Measurements from ENCODE around the gene FAM20C. TPM values are rescaled to one million over a fixed set of nuclear protein-coding genes. Genes with fewer than 3 reads are reported as not detected.
A peak's percentile ranks its signal among the peaks of the same experiment; 100 is the strongest.
"Not testable (repeated sequence)": the region's sequence is repeated elsewhere in the genome, so short reads cannot be mapped to it uniquely, and the experiment has no call there.

Gene FAM20C
- total RNA-seq, 1 donor from 2014 or later, result 22.2 TPM

DNA sequence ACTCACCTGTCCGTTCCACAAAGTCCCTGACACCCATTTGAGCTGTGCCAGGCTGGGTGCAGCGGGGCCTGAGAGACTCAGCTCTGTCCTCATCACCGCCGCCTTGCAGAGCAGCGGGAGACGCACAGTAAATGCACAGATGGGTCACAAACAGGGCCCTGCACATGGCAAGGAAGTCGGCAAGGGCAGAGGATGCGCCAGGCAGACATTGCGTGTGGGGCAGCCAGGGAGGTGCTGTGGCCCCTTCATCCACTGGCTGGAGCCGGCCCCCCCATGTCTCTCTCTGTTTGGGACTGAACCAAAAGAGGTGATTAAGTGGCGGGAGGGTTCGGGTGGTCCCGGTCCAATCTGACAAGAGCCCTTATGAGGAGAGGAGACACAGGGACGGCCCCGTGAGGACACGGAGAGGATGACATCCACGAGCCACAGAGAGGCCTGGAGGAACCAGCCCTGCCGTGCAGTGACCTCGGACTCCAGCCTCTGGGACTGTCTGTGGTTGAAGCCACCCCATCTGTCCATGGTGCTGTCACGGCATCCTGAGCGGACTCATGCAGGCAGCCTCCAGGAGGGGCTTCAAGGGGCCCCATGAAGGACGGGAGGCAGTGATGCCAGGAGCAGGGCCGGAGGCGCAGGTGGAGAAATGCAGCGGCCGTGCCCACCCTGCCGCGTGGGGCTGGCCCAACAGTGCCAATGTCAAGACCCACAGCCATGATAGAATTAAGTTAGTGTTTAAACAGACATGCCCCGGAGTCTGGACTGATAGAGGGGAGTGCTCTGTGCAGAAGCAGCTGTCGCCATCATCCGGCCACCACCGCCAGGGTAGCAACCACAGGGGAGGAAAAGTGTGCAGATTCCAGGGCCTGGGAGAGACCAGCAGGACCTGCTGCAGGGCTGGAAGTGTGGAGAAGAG, 69.2 kb downstream of the FAM20C start:
- H3K27ac ChIP-seq (replicated peaks), result no peak overlapping the region
- H3K4me3 ChIP-seq, result no peak overlapping the region
- intact Hi-C loops (cut with micrococcal nuclease), result no loop called here
- no peaks in the 10 kb centered on the region for H3K4me1 ChIP-seq
- H3K36me3 ChIP-seq, result peaks cover 46% of the 10 kb centered on the region
- no peaks in the 10 kb centered on the region for H3K27me3 ChIP-seq (ENCODE audit: low read depth)
- peaks cover 7% of the 10 kb centered on the region for H3K9me3 ChIP-seq (replicated peaks)
- peak; percentile 17 for DNase-seq
- TF ChIP-seq CTCF (IDR thresholded peaks at IDR 0.05; ENCODE audit: borderline replicate concordance), result no peak

DNA sequence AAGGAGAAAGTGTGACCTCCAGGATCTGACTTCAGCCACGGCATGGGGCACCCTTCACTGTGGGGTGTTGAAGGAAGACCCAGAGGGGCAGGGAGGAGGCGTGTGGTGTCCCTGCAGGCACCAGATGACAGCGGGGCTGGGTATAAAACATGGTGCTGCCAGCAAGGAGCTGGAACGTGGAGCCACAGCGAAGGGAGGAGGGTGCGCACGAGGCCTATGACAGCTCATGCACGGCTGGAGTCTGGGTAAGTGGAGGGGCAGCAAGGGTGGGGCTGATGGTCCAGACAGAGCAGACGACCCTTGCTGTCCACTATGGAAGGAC, 69.8 kb downstream of the FAM20C start:
- peak; percentile 4 for DNase-seq
- TF ChIP-seq CTCF (IDR thresholded peaks at IDR 0.05; ENCODE audit: borderline replicate concordance), result no peak
- intact Hi-C loops (cut with micrococcal nuclease), result no loop called here
- Histone ChIP-seq H3K27ac (replicated peaks) (no peak overlapping the region), H3K4me3 (no peak overlapping the region), H3K4me1 (no peaks in the 10 kb centered on the region), H3K27me3 (ENCODE audit: low read depth) (no peaks in the 10 kb centered on the region), H3K9me3 (replicated peaks) (peaks cover 7% of the 10 kb centered on the region), H3K36me3 (peaks cover 40% of the 10 kb centered on the region)

GRCh38 chr7:262631-263311, 70.4 kb downstream of the FAM20C start:
- H3K4me1 ChIP-seq; H3K27ac ChIP-seq (replicated peaks); H3K27me3 ChIP-seq (ENCODE audit: low read depth); intact Hi-C loops (cut with micrococcal nuclease); H3K9me3 ChIP-seq (replicated peaks); H3K4me3 ChIP-seq: not testable (repeated sequence)
- H3K36me3 ChIP-seq, result peaks cover 35% of the 10 kb centered on the region
- DNase-seq, result peak; percentile 7

DNA sequence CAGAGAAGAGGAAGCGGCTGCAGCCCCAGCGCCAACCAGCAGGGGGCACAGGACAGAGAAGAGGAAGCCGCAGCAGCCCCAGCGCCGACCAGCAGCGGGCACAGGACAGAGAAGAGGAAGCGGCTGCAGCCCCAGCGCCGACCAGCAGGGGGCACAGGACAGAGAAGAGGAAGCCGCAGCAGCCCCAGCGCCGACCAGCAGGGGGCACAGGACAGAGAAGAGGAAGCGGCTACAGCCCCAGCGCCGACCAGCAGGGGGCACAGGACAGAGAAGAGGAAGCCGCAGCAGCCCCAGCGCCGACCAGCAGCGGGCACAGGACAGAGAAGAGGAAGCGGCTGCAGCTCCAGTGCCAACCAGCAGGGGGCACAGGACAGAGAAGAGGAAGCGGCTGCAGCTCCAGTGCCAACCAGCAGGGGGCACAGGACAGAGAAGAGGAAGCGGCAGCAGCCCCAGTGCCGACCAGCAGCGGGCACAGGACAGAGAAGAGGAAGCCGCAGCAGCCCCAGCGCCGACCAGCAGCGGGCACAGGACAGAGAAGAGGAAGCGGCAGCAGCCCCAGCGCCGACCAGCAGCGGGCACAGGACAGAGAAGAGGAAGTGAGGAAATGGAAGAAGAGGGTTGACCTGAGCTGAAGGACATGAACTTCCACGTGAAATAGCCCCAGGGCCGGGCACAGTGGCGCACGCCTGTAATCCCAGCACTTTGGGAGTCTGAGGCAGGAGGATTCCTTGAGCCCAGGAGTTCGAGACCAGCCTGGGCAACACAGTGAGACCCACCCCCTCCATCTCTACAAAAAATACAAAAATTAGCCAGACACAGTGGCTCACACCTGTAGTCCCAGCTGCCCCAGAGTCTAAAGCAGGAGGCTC, 71.3 kb downstream of the FAM20C start:
- H3K4me1 ChIP-seq; H3K27me3 ChIP-seq (ENCODE audit: low read depth); intact Hi-C loops (cut with micrococcal nuclease); H3K4me3 ChIP-seq; H3K27ac ChIP-seq (replicated peaks); H3K9me3 ChIP-seq (replicated peaks): not testable (repeated sequence)
- peaks cover 31% of the 10 kb centered on the region for H3K36me3 ChIP-seq
- DNase-seq, result peak; percentile 22
- TF ChIP-seq CTCF (IDR thresholded peaks at IDR 0.05; ENCODE audit: borderline replicate concordance), result peak; percentile 66

DNA sequence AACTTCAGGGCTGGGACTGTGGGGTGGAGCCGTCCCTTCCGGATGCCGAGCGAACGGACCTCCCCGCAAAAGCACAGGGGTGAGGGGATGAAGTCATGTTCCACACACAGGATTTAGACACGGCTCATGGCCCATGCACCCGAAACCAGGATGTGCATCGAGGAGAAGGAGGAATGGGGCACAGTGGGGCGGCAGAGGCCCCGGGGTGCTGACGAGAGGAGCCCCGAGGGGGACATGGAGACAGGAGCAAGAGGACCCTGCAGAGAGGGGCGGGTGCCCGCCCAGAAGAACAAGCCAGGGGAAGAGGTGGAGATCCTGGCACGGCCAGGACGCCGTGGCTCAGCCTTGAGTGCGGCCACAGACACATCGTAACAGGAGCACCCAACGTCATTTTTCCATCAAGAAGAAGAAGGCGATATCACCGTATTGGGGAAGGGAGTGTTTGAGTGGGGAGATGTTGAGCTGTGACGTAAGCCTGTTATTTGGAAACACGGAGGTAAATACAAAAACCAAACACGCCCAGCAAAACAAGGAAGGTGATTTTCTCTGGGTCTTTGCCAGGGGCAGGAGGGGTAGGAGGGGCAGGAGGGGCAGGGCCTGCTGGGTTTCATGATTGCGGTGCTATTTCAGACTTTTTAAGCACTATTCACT, 72.3 kb downstream of the FAM20C start:
- no peak for DNase-seq

More for the DNA sequence above, 72.3 kb downstream of the FAM20C start:
- TF ChIP-seq CTCF (IDR thresholded peaks at IDR 0.05; ENCODE audit: borderline replicate concordance), result no peak
- Histone ChIP-seq H3K27ac (replicated peaks) (no peak overlapping the region), H3K36me3 (peaks cover 21% of the 10 kb centered on the region), H3K9me3 (replicated peaks) (peaks cover 7% of the 10 kb centered on the region), H3K4me1 (no peaks in the 10 kb centered on the region), H3K27me3 (ENCODE audit: low read depth) (peaks cover 5% of the 10 kb centered on the region), H3K4me3 (no peak overlapping the region)
- intact Hi-C loops (cut with micrococcal nuclease), result no loop called here

All from left ventricle myocardium inferior (tissue), 1 donor.